ENCODE results near the gene CEP112.
A peak's percentile ranks its signal among the peaks of the same experiment; 100 is the strongest.

CEP112 gene

GRCh38 chr17:65677932-65678331, 514.0 kb downstream of the CEP112 start:
- TF ChIP-seq CTCF (conservative IDR thresholded peaks at IDR 0.05), result no peak
- H3K27ac ChIP-seq, result no peak overlapping the region

- TF ChIP-seq CTCF (conservative IDR thresholded peaks at IDR 0.05), result no peak
These were observed 517.5 kb downstream of the CEP112 start for GRCh38 chr17:65674246-65675045.

GRCh38 chr17:65670667-65671371, 521.1 kb downstream of the CEP112 start:
- no peak for TF ChIP-seq CTCF (conservative IDR thresholded peaks at IDR 0.05)
- no peak overlapping the region for H3K27ac ChIP-seq

More at GRCh38 chr17:65674246-65675045, 517.5 kb downstream of the CEP112 start:
- H3K27ac ChIP-seq, result peak overlapping the region; percentile 23; the same call in 1 of the 2 replicates

- no peak overlapping the region for H3K27ac ChIP-seq
- no peak for TF ChIP-seq CTCF (conservative IDR thresholded peaks at IDR 0.05)
These were observed 523.7 kb downstream of the CEP112 start for GRCh38 chr17:65668211-65668610.

- no peak overlapping the region for H3K27ac ChIP-seq
- TF ChIP-seq CTCF (conservative IDR thresholded peaks at IDR 0.05), result no peak
These were observed 524.3 kb downstream of the CEP112 start for GRCh38 chr17:65667656-65668055.

GRCh38 chr17:65666876-65667321, 525.0 kb downstream of the CEP112 start:
- H3K27ac ChIP-seq, result no peak overlapping the region
- no peak for TF ChIP-seq CTCF (conservative IDR thresholded peaks at IDR 0.05)

- no peak for TF ChIP-seq CTCF (conservative IDR thresholded peaks at IDR 0.05)
These were observed 526.0 kb downstream of the CEP112 start for GRCh38 chr17:65665966-65666365.

More at GRCh38 chr17:65665966-65666365, 526.0 kb downstream of the CEP112 start:
- H3K27ac ChIP-seq, result no peak overlapping the region

Data from VCaP (cell line).